Stomach (tissue), 9 donors: ENCODE results near the gene WNT9B. TPM values are rescaled to one million over a fixed set of nuclear protein-coding genes. Genes with fewer than 3 reads are reported as not detected.

Source experiments
- DNase-seq, 2 donors: peaks; one replicate each; pipeline versions ENCODE4 v3.0.0 to v3.0.0-alpha.2; 2013 to 2019
- H3K27ac ChIP-seq, 5 donors: fragments of 200-600 bp in 4 of 5; sonication (generic) in 4 of 5; one replicate each; pipeline ENCODE4 v1.5.1; 2013 to 2019; ENCODE audit warnings: mild to moderate bottlenecking in 1 of 5, moderate library complexity in 1 of 5
- H3K27me3 ChIP-seq, 3 donors: fragments of 200-600 bp; sonication (generic); one replicate each; pipeline ENCODE4 v1.5.1; 2017 to 2019; ENCODE audit warnings: mixed run types in 1 of 3
- H3K36me3 ChIP-seq, 4 donors: fragments of 200-600 bp; sonication (generic); 1 replicate in 3 of 4; 2 replicates in 1 of 4; pipeline ENCODE4 v1.5.1; 2016 to 2019
- H3K4me1 ChIP-seq, 4 donors: fragments of 200-600 bp; sonication (generic); one replicate each; pipeline ENCODE4 v1.5.1; 2016 to 2019
- H3K4me3 ChIP-seq, 4 donors: fragments of 200-600 bp; sonication (generic) in 3 of 4; one replicate each; pipeline ENCODE4 v1.5.1; 2016 to 2019; ENCODE audit warnings: mild to moderate bottlenecking in 1 of 4
- H3K9me3 ChIP-seq, 4 donors: fragments of 200-600 bp; sonication (generic); one replicate each; pipeline ENCODE4 v1.5.1; 2016 to 2019
- CTCF ChIP-seq, 7 experiments: fragments of 450-650 bp in 4 of 7; fragments of 200-600 bp in 3 of 7; sonication (generic) in 3 of 7; IDR thresholded peaks; one replicate each; pipeline ENCODE4 v1.5.1; 2016 to 2019; ENCODE audit warnings: antibody characterized with exemption in 7 of 7, control low read depth in 2 of 7, mild to moderate bottlenecking in 1 of 7
- EP300 ChIP-seq: sonication (generic); formaldehyde crosslinking; IDR thresholded peaks from one replicate; pipeline ENCODE4 v1.6.1; 2017; ENCODE audit warnings: antibody characterized with exemption
- POLR2A ChIP-seq, 4 donors: fragments of 450-650 bp; IDR thresholded peaks; one replicate each; pipeline ENCODE4 v1.6.1; 2016; ENCODE audit warnings: antibody characterized with exemption in 4 of 4, control low read depth in 2 of 4, mild to moderate bottlenecking in 1 of 4, moderate library complexity in 1 of 4
- POLR2AphosphoS5 ChIP-seq, 3 donors: sonication (generic); formaldehyde crosslinking; IDR thresholded peaks; one replicate each; pipeline ENCODE4 v1.6.1; 2016; ENCODE audit warnings: antibody characterized with exemption in 3 of 3
- WGBS, 5 donors: extraction: QIAGEN DNeasy Blood & Tissue Kit in 3 of 5; methylation state at CpG; one replicate each; pipeline versions ENCODE4 v1.1.5 to v1.1.7; 2013 to 2018; 5-methylcytosine and 5-hydroxymethylcytosine counted together
- intact Hi-C: fragments of 100-400 bp; cut with DNase I; formaldehyde crosslinking; loops from one replicate; pipeline ENCODE4 v1.15.1; 2023; ENCODE audit warnings: low total_unique reads
- polyA plus RNA-seq, 3 donors: library from polyadenylated mRNA; stranded (reverse); fragments of 200-250 nt; gene quantifications; one replicate each; pipeline ENCODE4 v1.2.3, GENCODE V29; 2013
- total RNA-seq, 5 donors: library from RNA; depleted of rRNA; stranded (reverse); fragments of >200 nt; gene quantifications; one replicate each; pipeline versions ENCODE4 v1.1.0 to v1.2.3, GENCODE V29; 2014 to 2016
- donor health status: healthy with polysubstance abuse.
- donor health status: Bipolar disorder and iron deficiency.
- donor health status: healthy.

The WNT9B gene
- total and polyA plus RNA-seq, 8 donors = 0.05 TPM; not detected in 7

GRCh38 chr17:46817901-46818209, 33.5 kb upstream of the WNT9B start:
- Histone ChIP-seq H3K36me3 (no peaks in the 10 kb centered on the region), H3K4me1 (peaks cover 15 to 35% (median 25%) of the 10 kb centered on the region in 4 donors), H3K27ac (no peak overlapping the region), H3K4me3 (no peak overlapping the region), H3K9me3 (no peaks in the 10 kb centered on the region), H3K27me3 (peaks cover 29 to 98% (median 86%) of the 10 kb centered on the region in 3 donors)
- intact Hi-C loops = no loop called here
- TF ChIP-seq POLR2AphosphoS5 (IDR thresholded peaks at IDR 0.05) = no peak
- TF ChIP-seq CTCF (IDR thresholded peaks at IDR 0.05) = no peak
- no peak for TF ChIP-seq POLR2A (IDR thresholded peaks at IDR 0.05)
- TF ChIP-seq EP300 = no peak
- DNase-seq = no peak
- WGBS, 5 donors = 11 to 15% (median 13%) methylated on average over 5 of the region's 5 CpGs

GRCh38 chr17:46818316-46818928, 33.0 kb upstream of the WNT9B start, which contains the start of gene WNT3:
Gene WNT3, minus strand, starts transcription at chr17:46818692. Its CDS starts 95 bp downstream, at chr17:46818597.
- peak within 1 kb of the TSS; percentile 35 to 50 (median 38) for H3K4me3 ChIP-seq
- TF ChIP-seq POLR2AphosphoS5 (IDR thresholded peaks at IDR 0.05) (no peak), CTCF (IDR thresholded peaks at IDR 0.05) (no peak)
- intact Hi-C loops = no loop called here
- H3K36me3 ChIP-seq = no peaks in the 10 kb centered on the region
- 1 to 3% (median 2%) methylated on average over 14 to 47 of the region's 47 CpGs for WGBS, 5 donors
- peaks cover 15 to 35% (median 25%) of the 10 kb centered on the region in 4 donors for H3K4me1 ChIP-seq
- peaks cover 29 to 97% (median 83%) of the 10 kb centered on the region in 3 donors for H3K27me3 ChIP-seq
- H3K9me3 ChIP-seq = no peaks in the 10 kb centered on the region
- DNase-seq = peak in 1 of 2 donors; percentile 46
- H3K27ac ChIP-seq = no peak within 1 kb of the TSS

- 2 to 6% (median 5%) methylated on average over 48 to 72 of the region's 72 CpGs for WGBS, 5 donors
- intact Hi-C loops = no loop called here
- DNase-seq = peak in 1 of 2 donors; percentile 35
- H3K27ac ChIP-seq = no peak overlapping the region
- H3K9me3 ChIP-seq = no peaks in the 10 kb centered on the region
- no peaks in the 10 kb centered on the region for H3K36me3 ChIP-seq
- H3K4me3 ChIP-seq = peak overlapping the region; percentile 35 to 50 (median 38)
- peaks cover 29 to 97% (median 83%) of the 10 kb centered on the region in 3 donors for H3K27me3 ChIP-seq
- TF ChIP-seq EP300 (no peak), CTCF (IDR thresholded peaks at IDR 0.05) (no peak), POLR2AphosphoS5 (IDR thresholded peaks at IDR 0.05) (no peak), POLR2A (IDR thresholded peaks at IDR 0.05) (no peak)
- peaks cover 15 to 35% (median 25%) of the 10 kb centered on the region in 4 donors for H3K4me1 ChIP-seq
Observed at GRCh38 chr17:46818929-46819859, 32.2 kb upstream of the WNT9B start.

GRCh38 chr17:46819906-46820351, 31.5 kb upstream of the WNT9B start:
- Histone ChIP-seq H3K27ac (no peak overlapping the region), H3K9me3 (no peaks in the 10 kb centered on the region), H3K4me3 (peak overlapping the region in 2 of 4 donors; percentile 39 to 50), H3K27me3 (peaks cover 29 to 97% (median 76%) of the 10 kb centered on the region in 3 donors), H3K36me3 (no peaks in the 10 kb centered on the region), H3K4me1 (peaks cover 15 to 35% (median 25%) of the 10 kb centered on the region in 4 donors)
- WGBS, 5 donors = 5 to 24% (median 16%) methylated on average over 14 to 24 of the region's 24 CpGs
- TF ChIP-seq CTCF (IDR thresholded peaks at IDR 0.05) (no peak), EP300 (no peak), POLR2A (IDR thresholded peaks at IDR 0.05) (no peak), POLR2AphosphoS5 (IDR thresholded peaks at IDR 0.05) (no peak)
- no peak for DNase-seq
- intact Hi-C loops = no loop called here
